Measurements from ENCODE around the gene EXOC2. TPM values are rescaled to one million over a fixed set of nuclear protein-coding genes. Genes with fewer than 3 reads are reported as not detected.

Gene EXOC2
- total and polyA plus RNA-seq, 2 donors (not counting 3 experiments of a cell fraction or from before 2014, with no cell fraction given) = 18.2 to 30.8 TPM

DNA sequence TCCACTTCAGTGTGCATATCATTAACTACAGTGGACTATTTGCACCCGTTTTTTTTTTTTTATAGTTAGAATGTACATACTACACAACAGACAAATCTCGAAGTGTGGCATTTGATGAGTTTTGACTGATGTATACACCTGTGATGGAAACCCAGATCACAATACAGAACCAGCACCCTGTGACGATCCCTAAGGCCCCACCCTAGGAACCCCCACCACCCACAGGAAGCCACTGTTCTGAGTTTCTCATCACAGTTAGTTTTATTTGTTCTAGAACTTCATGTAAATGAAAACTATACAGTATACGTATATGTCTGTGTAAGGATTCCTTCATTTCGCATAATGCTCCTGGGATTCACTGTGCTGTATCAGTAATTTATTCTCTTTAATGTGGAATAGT, 198.5 kb downstream of the EXOC2 start:
- TF ChIP-seq MYC (IDR thresholded peaks at IDR 0.05; ENCODE audit: low read depth, low read length) = no peak
- no peaks in the 10 kb centered on the region for H4K20me1 ChIP-seq (replicated peaks; ENCODE audit: control insufficient read depth, extremely low read depth, insufficient read depth, low read length)
- DNase-seq (ENCODE audit: low read depth, low spot score) (no peak), FAIRE-seq (no peak)
- dilution Hi-C loops (cut with MboI; ENCODE audit: extremely low pct_ligation_motif_present, low sequenced_read_pairs) = no loop called here
- H3K4me2 ChIP-seq (ENCODE audit: insufficient read depth, low read length) = no peak overlapping the region
- peaks cover 1 to 3% of the 10 kb centered on the region in 2 experiments for H3K36me3 ChIP-seq (ENCODE audit: control insufficient read depth in 2 of 2, extremely low read depth in 1 of 2, insufficient read depth in 2 of 2, low read length in 2 of 2)
- no peaks in the 10 kb centered on the region for H3K9me1 ChIP-seq (replicated peaks; ENCODE audit: control insufficient read depth, extremely low read depth, insufficient read depth, low read length)
- H3K9me3 ChIP-seq (replicated peaks; ENCODE audit: control insufficient read depth, insufficient read depth, low read length) = no peaks in the 10 kb centered on the region
- intact Hi-C loops (cut with micrococcal nuclease) = no loop called here
- no peaks in the 10 kb centered on the region for H3K4me1 ChIP-seq (ENCODE audit: control insufficient read depth, extremely low read depth, insufficient read depth, low read length)
- ChIA-PET CTCF (no interaction called here), POLR2A (no interaction called here)
- no peak overlapping the region for H3K9ac ChIP-seq (replicated peaks; ENCODE audit: extremely low read depth, insufficient read depth, low read length)
- H3K4me3 ChIP-seq (replicated peaks in 1 of 3; ENCODE audit: insufficient read depth in 1 of 3, low read depth in 1 of 3, low read length in 3 of 3) = no peak overlapping the region
- no peak overlapping the region for H2AFZ ChIP-seq (ENCODE audit: low read depth, low read length)
- no TSS peak for BruUV-seq (replicated peaks)
- no peak overlapping the region for H3K27ac ChIP-seq (ENCODE audit: insufficient read depth, low read depth, low read length)
- H3K79me2 ChIP-seq (ENCODE audit: control insufficient read depth, insufficient read depth, low read length) = no peaks in the 10 kb centered on the region
- H3K27me3 ChIP-seq (ENCODE audit: control insufficient read depth in 2 of 2, insufficient read depth in 2 of 2, low read length in 2 of 2) = no peaks in the 10 kb centered on the region

DNA sequence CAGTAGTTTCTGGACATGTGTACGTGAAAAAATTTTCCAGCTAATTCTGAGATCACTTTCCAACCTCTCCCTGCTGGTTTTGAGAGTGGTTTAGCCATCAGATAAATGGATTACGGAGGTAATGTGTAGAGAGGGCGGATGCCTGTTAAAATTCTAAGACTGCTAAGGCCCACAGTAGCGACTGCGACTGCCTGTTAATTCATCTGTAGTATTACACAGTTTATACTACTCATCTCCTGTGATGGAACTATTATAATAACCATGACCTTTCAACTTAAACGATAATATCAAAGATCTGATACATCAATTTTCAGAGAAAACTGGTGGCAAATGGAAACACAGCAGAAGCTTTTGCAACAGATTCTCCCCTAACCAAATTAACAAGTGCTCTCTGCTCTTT, 199.1 kb downstream of the EXOC2 start:
- FAIRE-seq (no peak), DNase-seq (ENCODE audit: low read depth, low spot score) (no peak)
- Histone ChIP-seq H3K4me1 (ENCODE audit: control insufficient read depth, extremely low read depth, insufficient read depth, low read length) (no peaks in the 10 kb centered on the region), H3K9me1 (replicated peaks; ENCODE audit: control insufficient read depth, extremely low read depth, insufficient read depth, low read length) (no peaks in the 10 kb centered on the region), H3K27me3 (ENCODE audit: control insufficient read depth in 2 of 2, insufficient read depth in 2 of 2, low read length in 2 of 2) (no peaks in the 10 kb centered on the region), H4K20me1 (replicated peaks; ENCODE audit: control insufficient read depth, extremely low read depth, insufficient read depth, low read length) (no peaks in the 10 kb centered on the region), H3K79me2 (ENCODE audit: control insufficient read depth, insufficient read depth, low read length) (no peaks in the 10 kb centered on the region), H3K4me3 (replicated peaks in 1 of 3; ENCODE audit: insufficient read depth in 1 of 3, low read depth in 1 of 3, low read length in 3 of 3) (no peak overlapping the region), H3K4me2 (ENCODE audit: insufficient read depth, low read length) (no peak overlapping the region), H3K36me3 (ENCODE audit: control insufficient read depth in 2 of 2, extremely low read depth in 1 of 2, insufficient read depth in 2 of 2, low read length in 2 of 2) (peaks cover 1 to 5% of the 10 kb centered on the region in 2 experiments), H3K27ac (ENCODE audit: insufficient read depth, low read depth, low read length) (no peak overlapping the region), H2AFZ (ENCODE audit: low read depth, low read length) (no peak overlapping the region), H3K9me3 (replicated peaks; ENCODE audit: control insufficient read depth, insufficient read depth, low read length) (no peaks in the 10 kb centered on the region), H3K9ac (replicated peaks; ENCODE audit: extremely low read depth, insufficient read depth, low read length) (no peak overlapping the region)
- BruUV-seq (replicated peaks) = no TSS peak
- ChIA-PET CTCF (interaction anchor here (1.1 kb wide), 1 partner anchor 15 kb away, joined by 3 read pairs; no protein-coding TSS in a partner anchor), POLR2A (no interaction called here)
- intact Hi-C loops (cut with micrococcal nuclease) = no loop called here
- dilution Hi-C loops (cut with MboI; ENCODE audit: extremely low pct_ligation_motif_present, low sequenced_read_pairs) = no loop called here
- TF ChIP-seq FOS (IDR thresholded peaks at IDR 0.05; ENCODE audit: borderline replicate concordance, insufficient read depth, low read length) (no peak), EZH2 (IDR thresholded peaks at IDR 0.05; ENCODE audit: borderline replicate concordance, low read depth, low read length, severe bottlenecking) (no peak), GATA2 (IDR thresholded peaks at IDR 0.05; ENCODE audit: insufficient read depth, insufficient read length, low read depth, low read length) (no peak), POLR2AphosphoS5 (IDR thresholded peaks at IDR 0.05; ENCODE audit: insufficient read depth, low read depth, low read length) (no peak), POLR2A (IDR thresholded peaks at IDR 0.05; ENCODE audit: low read depth, low read length) (no peak), JUN (IDR thresholded peaks at IDR 0.05; ENCODE audit: borderline replicate concordance, insufficient read depth, insufficient read length, low read depth) (no peak), MYC (IDR thresholded peaks at IDR 0.05; ENCODE audit: low read depth, low read length) (no peak)
- TF ChIP-seq, protein P1, sequence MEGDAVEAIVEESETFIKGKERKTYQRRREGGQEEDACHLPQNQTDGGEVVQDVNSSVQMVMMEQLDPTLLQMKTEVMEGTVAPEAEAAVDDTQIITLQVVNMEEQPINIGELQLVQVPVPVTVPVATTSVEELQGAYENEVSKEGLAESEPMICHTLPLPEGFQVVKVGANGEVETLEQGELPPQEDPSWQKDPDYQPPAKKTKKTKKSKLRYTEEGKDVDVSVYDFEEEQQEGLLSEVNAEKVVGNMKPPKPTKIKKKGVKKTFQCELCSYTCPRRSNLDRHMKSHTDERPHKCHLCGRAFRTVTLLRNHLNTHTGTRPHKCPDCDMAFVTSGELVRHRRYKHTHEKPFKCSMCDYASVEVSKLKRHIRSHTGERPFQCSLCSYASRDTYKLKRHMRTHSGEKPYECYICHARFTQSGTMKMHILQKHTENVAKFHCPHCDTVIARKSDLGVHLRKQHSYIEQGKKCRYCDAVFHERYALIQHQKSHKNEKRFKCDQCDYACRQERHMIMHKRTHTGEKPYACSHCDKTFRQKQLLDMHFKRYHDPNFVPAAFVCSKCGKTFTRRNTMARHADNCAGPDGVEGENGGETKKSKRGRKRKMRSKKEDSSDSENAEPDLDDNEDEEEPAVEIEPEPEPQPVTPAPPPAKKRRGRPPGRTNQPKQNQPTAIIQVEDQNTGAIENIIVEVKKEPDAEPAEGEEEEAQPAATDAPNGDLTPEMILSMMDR (IDR thresholded peaks at IDR 0.05; ENCODE audit: extremely low read depth in 1 of 2, insufficient read depth in 1 of 2, low read depth in 1 of 2, low read length in 2 of 2) = no peak
- TF ChIP-seq, protein P2, sequence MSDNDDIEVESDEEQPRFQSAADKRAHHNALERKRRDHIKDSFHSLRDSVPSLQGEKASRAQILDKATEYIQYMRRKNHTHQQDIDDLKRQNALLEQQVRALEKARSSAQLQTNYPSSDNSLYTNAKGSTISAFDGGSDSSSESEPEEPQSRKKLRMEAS (IDR thresholded peaks at IDR 0.05; ENCODE audit: insufficient read depth, insufficient read length) = no peak
